GM12872 (cell line): ENCODE data around the gene KLHL40.

Experiments used
- CTCF ChIP-seq: IDR thresholded peaks from 3 replicates; pipeline ENCODE4 v1.5.1; 2011; ENCODE audit warnings: low read depth, mild to moderate bottlenecking, low read length, moderate library complexity; ENCODE audit not compliant: insufficient read depth

The KLHL40 gene

GRCh38 chr3:42667523-42668412 lies 17.6 kb upstream of the KLHL40 start:
- no peak for TF ChIP-seq CTCF

- no peak for TF ChIP-seq CTCF
Observed at GRCh38 chr3:42668413-42668760, 16.9 kb upstream of the KLHL40 start.

GRCh38 chr3:42668793-42669217 lies 16.5 kb upstream of the KLHL40 start:
- TF ChIP-seq CTCF = no peak

GRCh38 chr3:42670051-42670576 lies 15.2 kb upstream of the KLHL40 start:
- TF ChIP-seq CTCF = no peak

GRCh38 chr3:42670670-42671069 lies 14.7 kb upstream of the KLHL40 start:
- no peak for TF ChIP-seq CTCF

GRCh38 chr3:42672515-42672914 lies 12.8 kb upstream of the KLHL40 start:
- no peak for TF ChIP-seq CTCF

GRCh38 chr3:42673082-42673481 lies 12.3 kb upstream of the KLHL40 start:
- no peak for TF ChIP-seq CTCF
